HEK293 (cell line): ENCODE data around the gene LIPE.

Experiments used
- FEZF1 ChIP-seq: fragments of 450-650 bp; formaldehyde crosslinking; IDR thresholded peaks from 2 replicates; pipeline ENCODE4 v1.5.1; 2016; ENCODE audit warnings: missing biosample characterization, missing genetic modification characterization
- SP7 ChIP-seq: fragments of 450-650 bp; formaldehyde crosslinking; IDR thresholded peaks from 2 replicates; pipeline ENCODE4 v1.5.1; 2016; ENCODE audit warnings: missing biosample characterization, missing genetic modification characterization
- WT1 ChIP-seq: fragments of 450-650 bp; formaldehyde crosslinking; IDR thresholded peaks from 2 replicates; pipeline ENCODE4 v1.5.1; 2016; ENCODE audit warnings: missing biosample characterization, missing genetic modification characterization
- ZBTB48 ChIP-seq: fragments of 450-650 bp; formaldehyde crosslinking; IDR thresholded peaks from 2 replicates; pipeline ENCODE4 v1.5.1; 2016; ENCODE audit warnings: missing biosample characterization, missing genetic modification characterization
- ZBTB7A ChIP-seq: fragments of 450-650 bp; formaldehyde crosslinking; IDR thresholded peaks from 2 replicates; pipeline ENCODE4 v1.5.1; 2016; ENCODE audit warnings: low read depth, missing biosample characterization, missing genetic modification characterization
- ZFP69B ChIP-seq: fragments of 450-650 bp; formaldehyde crosslinking; IDR thresholded peaks from 2 replicates; pipeline ENCODE4 v1.5.1; 2016; ENCODE audit warnings: missing biosample characterization, missing genetic modification characterization
- ZNF112 ChIP-seq: fragments of 450-650 bp; formaldehyde crosslinking; IDR thresholded peaks from 2 replicates; pipeline ENCODE4 v1.5.0; 2017; ENCODE audit warnings: missing biosample characterization, missing genetic modification characterization
- ZNF266 ChIP-seq: fragments of 450-650 bp; formaldehyde crosslinking; IDR thresholded peaks from 2 replicates; pipeline ENCODE4 v1.5.1; 2016; ENCODE audit warnings: missing biosample characterization, missing genetic modification characterization, low read depth
- ZNF350 ChIP-seq: fragments of 450-650 bp; formaldehyde crosslinking; IDR thresholded peaks from 2 replicates; pipeline ENCODE4 v1.5.0; 2017; ENCODE audit warnings: missing biosample characterization, mild to moderate bottlenecking, missing genetic modification characterization
- ZNF394 ChIP-seq: fragments of 450-650 bp; formaldehyde crosslinking; IDR thresholded peaks from 2 replicates; pipeline ENCODE4 v1.5.1; 2016; ENCODE audit warnings: missing biosample characterization, missing genetic modification characterization, mild to moderate bottlenecking, moderate library complexity, borderline replicate concordance
- ZNF501 ChIP-seq: fragments of 450-650 bp; formaldehyde crosslinking; IDR thresholded peaks from 2 replicates; pipeline ENCODE4 v1.5.1; 2016; ENCODE audit warnings: missing biosample characterization, missing genetic modification characterization
- ZNF514 ChIP-seq: fragments of 450-650 bp; formaldehyde crosslinking; IDR thresholded peaks from 2 replicates; pipeline ENCODE4 v1.5.1; 2016; ENCODE audit warnings: missing biosample characterization, missing genetic modification characterization
- ZNF571 ChIP-seq: fragments of 450-650 bp; formaldehyde crosslinking; IDR thresholded peaks from 2 replicates; pipeline ENCODE4 v1.5.0; 2017; ENCODE audit warnings: missing biosample characterization, missing genetic modification characterization
- ZNF600 ChIP-seq: fragments of 450-650 bp; formaldehyde crosslinking; IDR thresholded peaks from 2 replicates; pipeline ENCODE4 v1.5.1; 2016; ENCODE audit warnings: missing biosample characterization, missing genetic modification characterization
- ZNF664 ChIP-seq: fragments of 450-650 bp; formaldehyde crosslinking; IDR thresholded peaks from 2 replicates; pipeline ENCODE4 v1.5.1; 2016; ENCODE audit warnings: missing biosample characterization, missing genetic modification characterization
- TF ChIP-seq, protein P1 (sequence below): fragments of 450-650 bp; formaldehyde crosslinking; IDR thresholded peaks from 2 replicates; pipeline ENCODE4 v1.5.1; 2016; ENCODE audit warnings: missing biosample characterization, missing genetic modification characterization
- TF ChIP-seq, protein P2 (sequence below): fragments of 450-650 bp; formaldehyde crosslinking; IDR thresholded peaks from 2 replicates; pipeline ENCODE4; 2016; ENCODE audit warnings: missing biosample characterization, missing genetic modification characterization
- TF ChIP-seq, protein P3 (sequence below): fragments of 450-650 bp; formaldehyde crosslinking; IDR thresholded peaks from 2 replicates; pipeline ENCODE4 v1.5.1; 2016; ENCODE audit warnings: missing biosample characterization, missing genetic modification characterization
- TF ChIP-seq, protein P4 (sequence below): fragments of 450-650 bp; formaldehyde crosslinking; IDR thresholded peaks from 2 replicates; pipeline ENCODE4 v1.5.1; 2016; ENCODE audit warnings: missing biosample characterization, missing genetic modification characterization
- TF ChIP-seq, protein P5 (sequence below): fragments of 450-650 bp; formaldehyde crosslinking; IDR thresholded peaks from 2 replicates; pipeline ENCODE4 v1.5.1; 2016; ENCODE audit warnings: missing biosample characterization, missing genetic modification characterization, borderline replicate concordance
- TF ChIP-seq, protein P6 (sequence below): fragments of 450-650 bp; formaldehyde crosslinking; IDR thresholded peaks from 2 replicates; pipeline ENCODE4 v1.5.1; 2016; ENCODE audit warnings: missing biosample characterization, missing genetic modification characterization
- TF ChIP-seq, protein P7 (sequence below): fragments of 450-650 bp; formaldehyde crosslinking; IDR thresholded peaks from 2 replicates; pipeline ENCODE4 v1.5.1; 2016; ENCODE audit warnings: missing biosample characterization, missing genetic modification characterization
- TF ChIP-seq, protein P8 (sequence below): fragments of 450-650 bp; formaldehyde crosslinking; IDR thresholded peaks from 2 replicates; pipeline ENCODE4 v1.5.1; 2016; ENCODE audit warnings: missing biosample characterization, missing genetic modification characterization, low read depth

Gene LIPE

DNA sequence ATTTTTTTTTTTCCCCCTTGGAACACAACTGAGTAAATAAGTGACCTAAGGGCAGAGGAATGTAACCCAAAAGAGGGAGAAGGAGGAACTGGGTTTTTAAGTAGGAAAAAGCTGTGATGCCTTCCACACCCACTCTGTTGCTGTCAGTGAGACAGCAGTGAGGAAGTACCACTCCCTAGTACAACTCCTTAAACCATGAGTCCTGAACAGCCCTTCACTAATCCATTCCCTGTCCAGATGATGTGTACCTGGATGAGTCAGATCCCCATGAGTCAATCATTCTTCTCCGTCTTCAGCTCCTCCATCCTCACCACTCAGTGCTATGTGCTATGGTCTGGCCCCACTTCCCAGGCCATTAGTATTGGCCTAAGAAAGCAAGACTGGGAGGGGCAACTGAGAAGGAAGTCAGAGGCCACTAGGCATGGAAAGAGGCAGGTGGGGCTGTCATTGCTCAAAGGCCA lies 28.5 kb upstream of the LIPE start (continued):
- TF ChIP-seq, protein P1, sequence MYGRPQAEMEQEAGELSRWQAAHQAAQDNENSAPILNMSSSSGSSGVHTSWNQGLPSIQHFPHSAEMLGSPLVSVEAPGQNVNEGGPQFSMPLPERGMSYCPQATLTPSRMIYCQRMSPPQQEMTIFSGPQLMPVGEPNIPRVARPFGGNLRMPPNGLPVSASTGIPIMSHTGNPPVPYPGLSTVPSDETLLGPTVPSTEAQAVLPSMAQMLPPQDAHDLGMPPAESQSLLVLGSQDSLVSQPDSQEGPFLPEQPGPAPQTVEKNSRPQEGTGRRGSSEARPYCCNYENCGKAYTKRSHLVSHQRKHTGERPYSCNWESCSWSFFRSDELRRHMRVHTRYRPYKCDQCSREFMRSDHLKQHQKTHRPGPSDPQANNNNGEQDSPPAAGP (tag by site-specific recombination) = peak; percentile 91
- peak; percentile 37; the same call in 1 of the 2 replicates for TF ChIP-seq ZNF394 (tag by site-specific recombination)
- TF ChIP-seq, protein P2, sequence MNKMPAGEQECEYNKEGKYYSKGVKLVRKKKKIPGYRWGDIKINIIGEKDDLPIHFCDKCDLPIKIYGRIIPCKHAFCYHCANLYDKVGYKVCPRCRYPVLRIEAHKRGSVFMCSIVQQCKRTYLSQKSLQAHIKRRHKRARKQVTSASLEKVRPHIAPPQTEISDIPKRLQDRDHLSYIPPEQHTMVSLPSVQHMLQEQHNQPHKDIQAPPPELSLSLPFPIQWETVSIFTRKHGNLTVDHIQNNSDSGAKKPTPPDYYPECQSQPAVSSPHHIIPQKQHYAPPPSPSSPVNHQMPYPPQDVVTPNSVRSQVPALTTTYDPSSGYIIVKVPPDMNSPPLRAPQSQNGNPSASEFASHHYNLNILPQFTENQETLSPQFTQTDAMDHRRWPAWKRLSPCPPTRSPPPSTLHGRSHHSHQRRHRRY (tag by site-specific recombination) = no peak
- TF ChIP-seq, protein P3, sequence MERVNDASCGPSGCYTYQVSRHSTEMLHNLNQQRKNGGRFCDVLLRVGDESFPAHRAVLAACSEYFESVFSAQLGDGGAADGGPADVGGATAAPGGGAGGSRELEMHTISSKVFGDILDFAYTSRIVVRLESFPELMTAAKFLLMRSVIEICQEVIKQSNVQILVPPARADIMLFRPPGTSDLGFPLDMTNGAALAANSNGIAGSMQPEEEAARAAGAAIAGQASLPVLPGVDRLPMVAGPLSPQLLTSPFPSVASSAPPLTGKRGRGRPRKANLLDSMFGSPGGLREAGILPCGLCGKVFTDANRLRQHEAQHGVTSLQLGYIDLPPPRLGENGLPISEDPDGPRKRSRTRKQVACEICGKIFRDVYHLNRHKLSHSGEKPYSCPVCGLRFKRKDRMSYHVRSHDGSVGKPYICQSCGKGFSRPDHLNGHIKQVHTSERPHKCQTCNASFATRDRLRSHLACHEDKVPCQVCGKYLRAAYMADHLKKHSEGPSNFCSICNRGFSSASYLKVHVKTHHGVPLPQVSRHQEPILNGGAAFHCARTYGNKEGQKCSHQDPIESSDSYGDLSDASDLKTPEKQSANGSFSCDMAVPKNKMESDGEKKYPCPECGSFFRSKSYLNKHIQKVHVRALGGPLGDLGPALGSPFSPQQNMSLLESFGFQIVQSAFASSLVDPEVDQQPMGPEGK (tag by site-specific recombination) = no peak
- TF ChIP-seq ZNF112 = no peak
- no peak for TF ChIP-seq ZNF664
- TF ChIP-seq, protein P4, sequence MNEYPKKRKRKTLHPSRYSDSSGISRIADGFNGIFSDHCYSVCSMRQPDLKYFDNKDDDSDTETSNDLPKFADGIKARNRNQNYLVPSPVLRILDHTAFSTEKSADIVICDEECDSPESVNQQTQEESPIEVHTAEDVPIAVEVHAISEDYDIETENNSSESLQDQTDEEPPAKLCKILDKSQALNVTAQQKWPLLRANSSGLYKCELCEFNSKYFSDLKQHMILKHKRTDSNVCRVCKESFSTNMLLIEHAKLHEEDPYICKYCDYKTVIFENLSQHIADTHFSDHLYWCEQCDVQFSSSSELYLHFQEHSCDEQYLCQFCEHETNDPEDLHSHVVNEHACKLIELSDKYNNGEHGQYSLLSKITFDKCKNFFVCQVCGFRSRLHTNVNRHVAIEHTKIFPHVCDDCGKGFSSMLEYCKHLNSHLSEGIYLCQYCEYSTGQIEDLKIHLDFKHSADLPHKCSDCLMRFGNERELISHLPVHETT (tag by site-specific recombination) = 0 out of 2 replicates have a peak, but pooled peaks have one; percentile 28
- no peak for TF ChIP-seq FEZF1 (tag by site-specific recombination)
- no peak; the same call in 1 of the 2 replicates for TF ChIP-seq WT1 (tag by site-specific recombination)
- TF ChIP-seq, protein P5, sequence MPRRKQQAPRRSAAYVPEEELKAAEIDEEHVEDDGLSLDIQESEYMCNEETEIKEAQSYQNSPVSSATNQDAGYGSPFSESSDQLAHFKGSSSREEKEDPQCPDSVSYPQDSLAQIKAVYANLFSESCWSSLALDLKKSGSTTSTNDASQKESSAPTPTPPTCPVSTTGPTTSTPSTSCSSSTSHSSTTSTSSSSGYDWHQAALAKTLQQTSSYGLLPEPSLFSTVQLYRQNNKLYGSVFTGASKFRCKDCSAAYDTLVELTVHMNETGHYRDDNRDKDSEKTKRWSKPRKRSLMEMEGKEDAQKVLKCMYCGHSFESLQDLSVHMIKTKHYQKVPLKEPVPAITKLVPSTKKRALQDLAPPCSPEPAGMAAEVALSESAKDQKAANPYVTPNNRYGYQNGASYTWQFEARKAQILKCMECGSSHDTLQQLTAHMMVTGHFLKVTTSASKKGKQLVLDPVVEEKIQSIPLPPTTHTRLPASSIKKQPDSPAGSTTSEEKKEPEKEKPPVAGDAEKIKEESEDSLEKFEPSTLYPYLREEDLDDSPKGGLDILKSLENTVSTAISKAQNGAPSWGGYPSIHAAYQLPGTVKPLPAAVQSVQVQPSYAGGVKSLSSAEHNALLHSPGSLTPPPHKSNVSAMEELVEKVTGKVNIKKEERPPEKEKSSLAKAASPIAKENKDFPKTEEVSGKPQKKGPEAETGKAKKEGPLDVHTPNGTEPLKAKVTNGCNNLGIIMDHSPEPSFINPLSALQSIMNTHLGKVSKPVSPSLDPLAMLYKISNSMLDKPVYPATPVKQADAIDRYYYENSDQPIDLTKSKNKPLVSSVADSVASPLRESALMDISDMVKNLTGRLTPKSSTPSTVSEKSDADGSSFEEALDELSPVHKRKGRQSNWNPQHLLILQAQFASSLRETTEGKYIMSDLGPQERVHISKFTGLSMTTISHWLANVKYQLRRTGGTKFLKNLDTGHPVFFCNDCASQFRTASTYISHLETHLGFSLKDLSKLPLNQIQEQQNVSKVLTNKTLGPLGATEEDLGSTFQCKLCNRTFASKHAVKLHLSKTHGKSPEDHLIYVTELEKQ = no peak
- no peak for TF ChIP-seq ZNF266 (tag by site-specific recombination)
- TF ChIP-seq, protein P6, sequence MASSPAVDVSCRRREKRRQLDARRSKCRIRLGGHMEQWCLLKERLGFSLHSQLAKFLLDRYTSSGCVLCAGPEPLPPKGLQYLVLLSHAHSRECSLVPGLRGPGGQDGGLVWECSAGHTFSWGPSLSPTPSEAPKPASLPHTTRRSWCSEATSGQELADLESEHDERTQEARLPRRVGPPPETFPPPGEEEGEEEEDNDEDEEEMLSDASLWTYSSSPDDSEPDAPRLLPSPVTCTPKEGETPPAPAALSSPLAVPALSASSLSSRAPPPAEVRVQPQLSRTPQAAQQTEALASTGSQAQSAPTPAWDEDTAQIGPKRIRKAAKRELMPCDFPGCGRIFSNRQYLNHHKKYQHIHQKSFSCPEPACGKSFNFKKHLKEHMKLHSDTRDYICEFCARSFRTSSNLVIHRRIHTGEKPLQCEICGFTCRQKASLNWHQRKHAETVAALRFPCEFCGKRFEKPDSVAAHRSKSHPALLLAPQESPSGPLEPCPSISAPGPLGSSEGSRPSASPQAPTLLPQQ = peak; percentile 59; the same call in 1 of the 2 replicates
- TF ChIP-seq, protein P7, sequence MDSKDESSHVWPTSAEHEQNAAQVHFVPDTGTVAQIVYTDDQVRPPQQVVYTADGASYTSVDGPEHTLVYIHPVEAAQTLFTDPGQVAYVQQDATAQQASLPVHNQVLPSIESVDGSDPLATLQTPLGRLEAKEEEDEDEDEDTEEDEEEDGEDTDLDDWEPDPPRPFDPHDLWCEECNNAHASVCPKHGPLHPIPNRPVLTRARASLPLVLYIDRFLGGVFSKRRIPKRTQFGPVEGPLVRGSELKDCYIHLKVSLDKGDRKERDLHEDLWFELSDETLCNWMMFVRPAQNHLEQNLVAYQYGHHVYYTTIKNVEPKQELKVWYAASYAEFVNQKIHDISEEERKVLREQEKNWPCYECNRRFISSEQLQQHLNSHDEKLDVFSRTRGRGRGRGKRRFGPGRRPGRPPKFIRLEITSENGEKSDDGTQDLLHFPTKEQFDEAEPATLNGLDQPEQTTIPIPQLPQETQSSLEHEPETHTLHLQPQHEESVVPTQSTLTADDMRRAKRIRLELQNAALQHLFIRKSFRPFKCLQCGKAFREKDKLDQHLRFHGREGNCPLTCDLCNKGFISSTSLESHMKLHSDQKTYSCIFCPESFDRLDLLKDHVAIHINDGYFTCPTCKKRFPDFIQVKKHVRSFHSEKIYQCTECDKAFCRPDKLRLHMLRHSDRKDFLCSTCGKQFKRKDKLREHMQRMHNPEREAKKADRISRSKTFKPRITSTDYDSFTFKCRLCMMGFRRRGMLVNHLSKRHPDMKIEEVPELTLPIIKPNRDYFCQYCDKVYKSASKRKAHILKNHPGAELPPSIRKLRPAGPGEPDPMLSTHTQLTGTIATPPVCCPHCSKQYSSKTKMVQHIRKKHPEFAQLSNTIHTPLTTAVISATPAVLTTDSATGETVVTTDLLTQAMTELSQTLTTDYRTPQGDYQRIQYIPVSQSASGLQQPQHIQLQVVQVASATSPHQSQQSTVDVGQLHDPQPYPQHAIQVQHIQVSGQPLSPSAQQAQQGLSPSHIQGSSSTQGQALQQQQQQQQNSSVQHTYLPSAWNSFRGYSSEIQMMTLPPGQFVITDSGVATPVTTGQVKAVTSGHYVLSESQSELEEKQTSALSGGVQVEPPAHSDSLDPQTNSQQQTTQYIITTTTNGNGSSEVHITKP (tag by site-specific recombination) = peak; percentile 75
- TF ChIP-seq ZNF600 = peak; percentile 97
- TF ChIP-seq ZNF501 (tag by site-specific recombination) = no peak
- no peak for TF ChIP-seq ZNF350
- TF ChIP-seq ZNF571 (tag by site-specific recombination) = no peak
- TF ChIP-seq, protein P8, sequence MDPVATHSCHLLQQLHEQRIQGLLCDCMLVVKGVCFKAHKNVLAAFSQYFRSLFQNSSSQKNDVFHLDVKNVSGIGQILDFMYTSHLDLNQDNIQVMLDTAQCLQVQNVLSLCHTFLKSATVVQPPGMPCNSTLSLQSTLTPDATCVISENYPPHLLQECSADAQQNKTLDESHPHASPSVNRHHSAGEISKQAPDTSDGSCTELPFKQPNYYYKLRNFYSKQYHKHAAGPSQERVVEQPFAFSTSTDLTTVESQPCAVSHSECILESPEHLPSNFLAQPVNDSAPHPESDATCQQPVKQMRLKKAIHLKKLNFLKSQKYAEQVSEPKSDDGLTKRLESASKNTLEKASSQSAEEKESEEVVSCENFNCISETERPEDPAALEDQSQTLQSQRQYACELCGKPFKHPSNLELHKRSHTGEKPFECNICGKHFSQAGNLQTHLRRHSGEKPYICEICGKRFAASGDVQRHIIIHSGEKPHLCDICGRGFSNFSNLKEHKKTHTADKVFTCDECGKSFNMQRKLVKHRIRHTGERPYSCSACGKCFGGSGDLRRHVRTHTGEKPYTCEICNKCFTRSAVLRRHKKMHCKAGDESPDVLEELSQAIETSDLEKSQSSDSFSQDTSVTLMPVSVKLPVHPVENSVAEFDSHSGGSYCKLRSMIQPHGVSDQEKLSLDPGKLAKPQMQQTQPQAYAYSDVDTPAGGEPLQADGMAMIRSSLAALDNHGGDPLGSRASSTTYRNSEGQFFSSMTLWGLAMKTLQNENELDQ (tag by site-specific recombination) = no peak
- TF ChIP-seq SP7 (tag by site-specific recombination) = peak; percentile 56; the same call in 1 of the 2 replicates
- TF ChIP-seq ZBTB48 (tag by site-specific recombination) = no peak
- no peak for TF ChIP-seq ZNF514 (tag by site-specific recombination)
- no peak for TF ChIP-seq ZBTB7A
- TF ChIP-seq ZFP69B = peak; percentile 63; the same call in 1 of the 2 replicates
- TF ChIP-seq, all 188 proteins: peak for 14
